Stimulated activated CD8-positive, alpha-beta memory T cell treated with anti-CD3 and anti-CD28 coated beads, Interleukin-7, amount 100 ng/mL, for 24 hours (primary cell): Measurements from ENCODE around the gene PAX8.

Source experiments
- DNase-seq: peaks from one replicate; pipeline ENCODE4 v3.0.0-alpha.2; 2020; ENCODE audit warnings: low read depth

PAX8 gene

GRCh38 chr2:113167115-113167932, 111.4 kb downstream of the PAX8 start:
- DNase-seq = no peak

GRCh38 chr2:113166187-113166645, 112.5 kb downstream of the PAX8 start:
- DNase-seq = no peak
